GM12878 (cell line): Measurements from ENCODE around the gene RXFP3.

ENCODE experiments used
- CHD2 ChIP-seq: IDR thresholded peaks from 2 replicates; pipeline ENCODE4 v1.6.1; 2011; ENCODE audit warnings: low read depth, low read length, improper control_type of control experiment, borderline replicate concordance
- POLR2AphosphoS5 ChIP-seq: IDR thresholded peaks from 2 replicates; pipeline ENCODE4 v1.6.1; 2011; ENCODE audit warnings: mild to moderate bottlenecking, low read length, inconsistent platforms
- TARDBP ChIP-seq: IDR thresholded peaks from 2 replicates; pipeline ENCODE4 v1.6.1; 2016; ENCODE audit warnings: borderline replicate concordance
- TF ChIP-seq, protein P1 (sequence below), 3 experiments: IDR thresholded peaks in 2 of 3; conservative IDR thresholded peaks in 1 of 3; 2 replicates each; pipeline ENCODE4 v1.5.1; 2011; ENCODE audit warnings: low read depth in 3 of 3, low read length in 3 of 3, mild to moderate bottlenecking in 3 of 3, control low read depth in 2 of 3, moderate library complexity in 2 of 3, inconsistent platforms in 1 of 3, mixed read lengths in 1 of 3; ENCODE audit not compliant: control insufficient read depth in 2 of 3, insufficient read depth in 1 of 3; ENCODE audit errors: extremely low read depth in 1 of 3

DNA sequence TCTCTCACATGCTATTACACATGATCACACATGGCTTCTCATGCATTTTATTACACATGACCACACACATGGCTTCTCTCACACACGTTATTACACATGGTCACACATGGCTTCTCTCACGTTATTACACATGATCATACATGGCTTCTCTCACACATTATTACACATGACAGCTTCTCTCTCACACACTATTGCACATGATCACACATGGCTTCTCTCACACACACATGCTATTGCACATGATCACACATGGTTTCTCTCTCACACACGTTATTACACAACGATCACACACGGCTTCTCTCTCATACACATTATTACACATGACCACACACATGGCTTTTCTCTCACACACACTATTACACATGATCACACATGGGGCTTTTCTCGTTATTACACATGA lies 49.3 kb downstream of the RXFP3 start:
- TF ChIP-seq, protein P1, sequence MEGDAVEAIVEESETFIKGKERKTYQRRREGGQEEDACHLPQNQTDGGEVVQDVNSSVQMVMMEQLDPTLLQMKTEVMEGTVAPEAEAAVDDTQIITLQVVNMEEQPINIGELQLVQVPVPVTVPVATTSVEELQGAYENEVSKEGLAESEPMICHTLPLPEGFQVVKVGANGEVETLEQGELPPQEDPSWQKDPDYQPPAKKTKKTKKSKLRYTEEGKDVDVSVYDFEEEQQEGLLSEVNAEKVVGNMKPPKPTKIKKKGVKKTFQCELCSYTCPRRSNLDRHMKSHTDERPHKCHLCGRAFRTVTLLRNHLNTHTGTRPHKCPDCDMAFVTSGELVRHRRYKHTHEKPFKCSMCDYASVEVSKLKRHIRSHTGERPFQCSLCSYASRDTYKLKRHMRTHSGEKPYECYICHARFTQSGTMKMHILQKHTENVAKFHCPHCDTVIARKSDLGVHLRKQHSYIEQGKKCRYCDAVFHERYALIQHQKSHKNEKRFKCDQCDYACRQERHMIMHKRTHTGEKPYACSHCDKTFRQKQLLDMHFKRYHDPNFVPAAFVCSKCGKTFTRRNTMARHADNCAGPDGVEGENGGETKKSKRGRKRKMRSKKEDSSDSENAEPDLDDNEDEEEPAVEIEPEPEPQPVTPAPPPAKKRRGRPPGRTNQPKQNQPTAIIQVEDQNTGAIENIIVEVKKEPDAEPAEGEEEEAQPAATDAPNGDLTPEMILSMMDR (IDR thresholded peaks at IDR 0.05 in 2 of 3, conservative IDR thresholded peaks at IDR 0.05 in 1 of 3; ENCODE audit: control insufficient read depth in 2 of 3, extremely low read depth in 1 of 3, insufficient read depth in 1 of 3, low read depth in 3 of 3, low read length in 3 of 3), result no peak
- TF ChIP-seq CHD2 (no peak), TARDBP (no peak), POLR2AphosphoS5 (no peak)
